Measurements from ENCODE around the gene RCBTB1. TPM values are rescaled to one million over a fixed set of nuclear protein-coding genes. Genes with fewer than 3 reads are reported as not detected.
"Not testable (repeated sequence)": the region's sequence is repeated elsewhere in the genome, so short reads cannot be mapped to it uniquely, and the experiment has no call there.

The RCBTB1 gene
- total RNA-seq, 4 donors from 2014 or later = 8.8 to 10.7 (median 10.2) TPM

GRCh38 chr13:49622174-49622946, 37.0 kb upstream of the RCBTB1 start:
- no peaks in the 10 kb centered on the region for H3K36me3 ChIP-seq
- WGBS, 2 donors = 59 to 60% methylated on average over 11 of the region's 11 CpGs
- H3K4me1 ChIP-seq = peaks cover 0 to 6% (median 0%) of the 10 kb centered on the region in 4 donors
- TF ChIP-seq EP300 (IDR thresholded peaks at IDR 0.05) = no peak
- TF ChIP-seq CTCF (IDR thresholded peaks at IDR 0.05) = no peak
- TF ChIP-seq POLR2A (IDR thresholded peaks at IDR 0.05) = no peak
- no peaks in the 10 kb centered on the region for H3K27me3 ChIP-seq
- H3K4me3 ChIP-seq = no peak overlapping the region
- H3K27ac ChIP-seq = no peak overlapping the region
- DNase-seq (ENCODE audit: low spot score in 2 of 2) = no peak
- H3K9me3 ChIP-seq = no peaks in the 10 kb centered on the region

- no peak for DNase-seq (ENCODE audit: low spot score in 2 of 2)
- Histone ChIP-seq H3K27ac (no peak overlapping the region), H3K36me3 (no peaks in the 10 kb centered on the region), H3K4me3 (peak overlapping the region in 2 of 4 donors; percentile 10 to 31), H3K27me3 (no peaks in the 10 kb centered on the region), H3K4me1 (peaks cover 0 to 16% (median 5%) of the 10 kb centered on the region in 4 donors), H3K9me3 (no peaks in the 10 kb centered on the region)
- WGBS, 2 donors = 55 to 73% methylated on average over 21 to 22 of the region's 22 CpGs
- TF ChIP-seq CTCF (IDR thresholded peaks at IDR 0.05) (no peak), EP300 (IDR thresholded peaks at IDR 0.05) (no peak), POLR2A (IDR thresholded peaks at IDR 0.05) (no peak)
Measured at GRCh38 chr13:49620170-49620621, 34.8 kb upstream of the RCBTB1 start.

- H3K27me3 ChIP-seq = no peaks in the 10 kb centered on the region
- no peaks in the 10 kb centered on the region for H3K36me3 ChIP-seq
- peaks cover 0 to 16% (median 5%) of the 10 kb centered on the region in 4 donors for H3K4me1 ChIP-seq
- H3K27ac ChIP-seq = peak overlapping the region in 2 of 4 donors; percentile 21 to 61
- TF ChIP-seq CTCF (IDR thresholded peaks at IDR 0.05) (no peak), POLR2A (IDR thresholded peaks at IDR 0.05) (no peak), EP300 (IDR thresholded peaks at IDR 0.05) (no peak)
- 80 to 85% methylated on average over 3 of the region's 3 CpGs for WGBS, 2 donors
- DNase-seq (ENCODE audit: low spot score in 2 of 2) = no peak
- H3K4me3 ChIP-seq = no peak overlapping the region
- peaks cover 0 to 8% (median 0%) of the 10 kb centered on the region in 4 donors for H3K9me3 ChIP-seq
Measured at GRCh38 chr13:49616676-49617065, 31.3 kb upstream of the RCBTB1 start.

- H3K36me3 ChIP-seq = no peaks in the 10 kb centered on the region
- no peak overlapping the region for H3K4me3 ChIP-seq
- no peak for DNase-seq (ENCODE audit: low spot score in 2 of 2)
- H3K27ac ChIP-seq = peak overlapping the region in 2 of 4 donors; percentile 21 to 61
- TF ChIP-seq CTCF (IDR thresholded peaks at IDR 0.05) (no peak), POLR2A (IDR thresholded peaks at IDR 0.05) (no peak), EP300 (IDR thresholded peaks at IDR 0.05) (no peak)
- H3K4me1 ChIP-seq = peaks cover 0 to 16% (median 5%) of the 10 kb centered on the region in 4 donors
- 35 to 40% methylated on average over 8 of the region's 8 CpGs for WGBS, 2 donors
- H3K27me3 ChIP-seq = no peaks in the 10 kb centered on the region
- peaks cover 0 to 8% (median 0%) of the 10 kb centered on the region in 4 donors for H3K9me3 ChIP-seq
Measured at GRCh38 chr13:49615836-49616675, 30.7 kb upstream of the RCBTB1 start.

- not testable (repeated sequence) for H3K4me3 ChIP-seq; H3K9me3 ChIP-seq; H3K27me3 ChIP-seq; DNase-seq (ENCODE audit: low spot score in 2 of 2); H3K36me3 ChIP-seq; H3K27ac ChIP-seq
- peaks cover 0 to 15% (median 5%) of the 10 kb centered on the region in 4 donors for H3K4me1 ChIP-seq
- 92 to 96% methylated on average over 3 of the region's 3 CpGs for WGBS, 2 donors
Measured at GRCh38 chr13:49612042-49612441, 26.7 kb upstream of the RCBTB1 start.
